Measurements from ENCODE around the gene CNP. TPM values are rescaled to one million over a fixed set of nuclear protein-coding genes. Genes with fewer than 3 reads are reported as not detected.

CNP gene
- total and polyA plus RNA-seq, 10 of the 15 experiments (the other 5 are each of a cell fraction or from before 2014, with no cell fraction given), result 1.8 to 60.7 (median 31.4) TPM

DNA sequence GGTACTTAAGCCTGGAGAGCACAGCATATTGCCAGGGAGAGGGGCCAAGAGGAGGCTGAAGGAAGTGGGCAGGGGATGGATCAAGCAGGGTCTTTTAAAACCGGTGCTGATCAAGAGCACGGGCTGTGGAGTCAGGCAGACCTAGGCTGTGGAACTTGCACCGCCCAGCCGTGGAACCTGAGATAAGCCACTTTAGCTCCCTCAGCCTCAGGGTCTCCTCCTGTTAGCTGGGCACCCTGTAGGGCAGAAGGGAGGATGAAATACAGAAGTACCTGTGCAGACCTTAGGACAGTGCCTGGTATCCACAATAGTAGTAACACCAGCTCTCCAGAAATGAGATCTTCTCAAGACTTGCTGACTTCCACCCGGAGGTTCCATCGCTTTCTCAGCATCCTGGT, 26.9 kb upstream of the CNP start:
- Histone ChIP-seq H3K9ac (ENCODE audit: control insufficient read depth, insufficient read depth, low read length) (no peak overlapping the region), H3K27me3 (replicated peaks in 1 of 2; ENCODE audit: control insufficient read depth in 2 of 2, insufficient read depth in 2 of 2, low read length in 1 of 2) (no peaks in the 10 kb centered on the region), H4K20me1 (ENCODE audit: control insufficient read depth, insufficient read depth) (no peaks in the 10 kb centered on the region), H3K4me3 (no peak overlapping the region), H3K27ac (ENCODE audit: control insufficient read depth, insufficient read depth) (no peak overlapping the region), H3K79me2 (ENCODE audit: control insufficient read depth, insufficient read depth, low read length) (no peaks in the 10 kb centered on the region), H2AFZ (ENCODE audit: control insufficient read depth, low read depth, low read length) (no peak overlapping the region), H3K9me3 (replicated peaks; ENCODE audit: control insufficient read depth, insufficient read depth, low read length) (no peaks in the 10 kb centered on the region), H3K36me3 (ENCODE audit: control insufficient read depth in 2 of 2, insufficient read depth in 2 of 2, low read length in 1 of 2) (no peaks in the 10 kb centered on the region), H3K4me1 (ENCODE audit: control insufficient read depth, insufficient read depth, low read length) (peaks cover 9% of the 10 kb centered on the region), H3K4me2 (ENCODE audit: control insufficient read depth, insufficient read depth) (no peak overlapping the region)
- ChIA-PET RAD21 (ENCODE audit: unreplicated experiment) (interaction anchor here (1.3 kb wide), 1 partner anchor 23 kb away, joined by 3 read pairs; no protein-coding TSS in a partner anchor), CTCF (no interaction called here), POLR2A (interaction anchor here (0.6 to 1.9 kb wide), 2 partner anchors 21 to 121 kb away, joined by 3 to 5 read pairs; partner anchors contain the start of gene ACLY), SMC1A (ENCODE audit: uncharacterized antibody, unreplicated experiment) (no interaction called here)
- DNase-seq (ENCODE audit: low read depth, low spot score) (no peak), FAIRE-seq (no peak), ATAC-seq (no peak)
- intact Hi-C loops (cut with micrococcal nuclease; ENCODE audit: unreplicated experiment) (no loop called here), in situ Hi-C loops (cut with MboI) (no loop called here)
- BruUV-seq (replicated peaks), result no TSS peak
- 63% methylated on average over 6 of the region's 6 CpGs for WGBS (ENCODE audit: insufficient coverage, insufficient replicate concordance, low lambda C conversion rate, missing lambda C conversion rate)
- TF ChIP-seq ZNF384 (IDR thresholded peaks at IDR 0.05; ENCODE audit: borderline replicate concordance, low read depth, low read length) (no peak), RB1 (IDR thresholded peaks at IDR 0.05; ENCODE audit: borderline replicate concordance) (no peak)

DNA sequence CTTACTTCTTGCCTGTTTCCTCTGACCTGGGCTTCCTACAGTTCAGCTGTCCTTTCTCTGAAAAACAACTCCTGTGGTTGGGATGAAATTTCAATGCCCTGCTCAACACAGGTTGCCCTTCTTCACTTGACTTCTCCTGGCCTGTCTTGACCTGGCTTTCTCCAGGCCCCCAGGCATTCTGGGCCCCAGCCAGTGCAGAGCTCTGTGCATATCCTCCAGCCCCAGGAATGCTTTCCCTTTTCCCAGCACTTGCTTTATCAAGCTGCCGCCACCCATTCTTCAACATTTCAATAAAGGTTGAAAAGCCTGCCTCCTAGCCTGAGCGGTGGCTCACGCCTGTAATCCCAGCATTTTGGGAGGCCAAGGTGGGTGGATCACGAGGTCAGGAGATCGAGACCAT, 25.4 kb upstream of the CNP start:
- Histone ChIP-seq H3K36me3 (ENCODE audit: control insufficient read depth in 2 of 2, insufficient read depth in 2 of 2, low read length in 1 of 2) (no peaks in the 10 kb centered on the region), H3K9me3 (replicated peaks; ENCODE audit: control insufficient read depth, insufficient read depth, low read length) (no peaks in the 10 kb centered on the region), H3K79me2 (ENCODE audit: control insufficient read depth, insufficient read depth, low read length) (no peaks in the 10 kb centered on the region), H3K4me1 (ENCODE audit: control insufficient read depth, insufficient read depth, low read length) (peaks cover 9% of the 10 kb centered on the region), H3K9ac (ENCODE audit: control insufficient read depth, insufficient read depth, low read length) (no peak overlapping the region), H3K27ac (ENCODE audit: control insufficient read depth, insufficient read depth) (no peak overlapping the region), H3K4me2 (ENCODE audit: control insufficient read depth, insufficient read depth) (no peak overlapping the region), H4K20me1 (ENCODE audit: control insufficient read depth, insufficient read depth) (no peaks in the 10 kb centered on the region), H3K4me3 (no peak overlapping the region), H2AFZ (ENCODE audit: control insufficient read depth, low read depth, low read length) (no peak overlapping the region), H3K27me3 (replicated peaks in 1 of 2; ENCODE audit: control insufficient read depth in 2 of 2, insufficient read depth in 2 of 2, low read length in 1 of 2) (no peaks in the 10 kb centered on the region)
- CTCF ChIA-PET, result no interaction called here
- no TSS peak for BruUV-seq (replicated peaks)
- FAIRE-seq (no peak), ATAC-seq (no peak), DNase-seq (ENCODE audit: low read depth, low spot score) (no peak)
- intact Hi-C loops (cut with micrococcal nuclease; ENCODE audit: unreplicated experiment) (no loop called here), in situ Hi-C loops (cut with MboI) (no loop called here)
- POLR2A ChIA-PET, result no interaction called here
- no peak for TF ChIP-seq BMI1 (IDR thresholded peaks at IDR 0.05; ENCODE audit: borderline replicate concordance)
- no peak for TF ChIP-seq CREB1 (IDR thresholded peaks at IDR 0.05; ENCODE audit: low read depth)
- TF ChIP-seq ZZZ3 (IDR thresholded peaks at IDR 0.05; ENCODE audit: control insufficient read depth, insufficient read length, low read depth), result no peak
- TF ChIP-seq ESRRA (IDR thresholded peaks at IDR 0.05; ENCODE audit: low read length), result no peak
- no peak for TF ChIP-seq PAX8 (IDR thresholded peaks at IDR 0.05)
- no peak for TF ChIP-seq JUND (IDR thresholded peaks at IDR 0.05; ENCODE audit: low read depth, low read length)
- SMC1A ChIA-PET (ENCODE audit: uncharacterized antibody, unreplicated experiment), result no interaction called here
- 66% methylated on average over 5 of the region's 5 CpGs for WGBS (ENCODE audit: insufficient coverage, insufficient replicate concordance, low lambda C conversion rate, missing lambda C conversion rate)
- RAD21 ChIA-PET (ENCODE audit: unreplicated experiment), result no interaction called here
